GM12801 (cell line): Measurements from ENCODE around the gene ZNF580.

Source experiments
- CTCF ChIP-seq: IDR thresholded peaks from one replicate; pipeline ENCODE4 v1.5.1; 2011; ENCODE audit warnings: control low read depth; ENCODE audit not compliant: insufficient read length; ENCODE audit errors: extremely low read depth

The ZNF580 gene

GRCh38 chr19:55654868-55655647, 14.3 kb downstream of the ZNF580 start, which contains the start of gene U2AF2:
Gene U2AF2 (plus strand): TSS chr19:55655035. CDS start chr19:55655105, 70 bp downstream.
- no peak for TF ChIP-seq CTCF

DNA sequence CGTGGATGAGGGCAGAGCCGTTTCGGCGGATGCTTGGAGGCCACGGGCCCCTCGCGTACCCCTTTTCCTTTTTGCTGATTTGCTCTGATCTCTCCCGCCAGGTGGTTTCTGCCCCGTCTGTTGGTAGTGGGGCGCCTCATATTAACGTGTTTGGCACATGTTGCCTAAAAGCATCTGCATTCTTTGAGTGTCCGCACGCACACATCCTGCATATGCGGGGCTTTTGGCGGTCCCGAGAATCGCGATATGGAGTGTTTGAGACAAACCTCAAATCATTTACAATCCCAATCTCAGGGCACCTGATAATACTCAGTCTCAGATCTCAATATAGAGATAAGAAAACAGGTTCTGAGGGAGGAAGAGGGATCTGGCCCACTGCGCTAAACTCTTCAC, 14.8 kb downstream of the ZNF580 start:
- no peak for TF ChIP-seq CTCF

GRCh38 chr19:55656552-55656951, 15.8 kb downstream of the ZNF580 start:
- no peak for TF ChIP-seq CTCF

GRCh38 chr19:55656988-55657747, 16.4 kb downstream of the ZNF580 start:
- no peak for TF ChIP-seq CTCF

- TF ChIP-seq CTCF = no peak
Measured at GRCh38 chr19:55658846-55659459, 18.2 kb downstream of the ZNF580 start.

DNA sequence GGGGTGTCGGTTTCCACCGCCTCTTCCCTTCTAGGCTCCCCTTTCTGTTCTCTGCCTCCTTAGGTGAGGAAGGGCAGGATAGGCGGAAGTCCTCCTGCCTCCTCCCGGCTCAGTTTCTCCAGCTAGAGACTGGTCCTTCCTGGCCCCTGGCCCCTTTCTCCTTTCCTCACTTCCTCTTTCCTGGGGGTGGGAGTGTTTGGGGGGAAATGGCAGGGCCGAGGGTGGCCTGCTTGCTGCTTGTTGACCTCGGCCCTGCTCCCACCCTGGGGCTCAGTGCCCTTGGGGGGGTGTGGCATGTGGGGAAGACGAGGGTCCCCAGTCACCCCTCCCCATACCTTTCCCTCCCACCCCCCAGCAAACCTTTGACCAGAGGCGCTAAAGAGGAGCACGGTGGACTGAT, 19.0 kb downstream of the ZNF580 start:
- TF ChIP-seq CTCF = no peak

- TF ChIP-seq CTCF = no peak
Measured at GRCh38 chr19:55660404-55660803, 19.6 kb downstream of the ZNF580 start.
